ENCODE measurements around the gene ESR2.

GRCh38 chr14:64147126-64147790 is 146.9 kb downstream of the ESR2 start:
- TF ChIP-seq POLR2A (IDR thresholded peaks at IDR 0.05; ENCODE audit: low read length) (no peak), GATA1 (IDR thresholded peaks at IDR 0.05; ENCODE audit: low read depth, low read length) (no peak)

Data from erythroblast (primary cell).